ENCODE results near the gene FAM118B.
A peak's percentile ranks its signal among the peaks of the same experiment; 100 is the strongest.

DNA sequence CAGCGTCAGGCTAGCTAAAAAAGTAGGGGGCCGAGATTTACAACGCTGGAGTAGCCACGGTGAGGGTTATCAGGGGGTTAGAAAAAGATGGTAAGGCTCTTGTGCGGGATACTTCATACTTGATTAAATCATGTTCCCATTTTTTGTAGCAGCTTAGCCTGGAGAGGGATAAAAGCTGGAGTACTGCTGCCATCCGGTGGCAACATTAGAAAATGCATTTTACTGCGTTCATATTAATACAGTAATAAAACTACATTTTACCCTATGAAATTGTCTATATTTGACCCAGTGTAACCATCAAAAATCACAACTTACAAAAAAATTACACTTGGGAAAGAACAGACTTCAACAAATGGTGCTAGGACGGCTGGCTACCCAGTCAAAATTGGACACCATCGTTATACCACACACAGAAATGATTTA lies 17.4 kb upstream of the FAM118B start:
- TF ChIP-seq, protein P1, sequence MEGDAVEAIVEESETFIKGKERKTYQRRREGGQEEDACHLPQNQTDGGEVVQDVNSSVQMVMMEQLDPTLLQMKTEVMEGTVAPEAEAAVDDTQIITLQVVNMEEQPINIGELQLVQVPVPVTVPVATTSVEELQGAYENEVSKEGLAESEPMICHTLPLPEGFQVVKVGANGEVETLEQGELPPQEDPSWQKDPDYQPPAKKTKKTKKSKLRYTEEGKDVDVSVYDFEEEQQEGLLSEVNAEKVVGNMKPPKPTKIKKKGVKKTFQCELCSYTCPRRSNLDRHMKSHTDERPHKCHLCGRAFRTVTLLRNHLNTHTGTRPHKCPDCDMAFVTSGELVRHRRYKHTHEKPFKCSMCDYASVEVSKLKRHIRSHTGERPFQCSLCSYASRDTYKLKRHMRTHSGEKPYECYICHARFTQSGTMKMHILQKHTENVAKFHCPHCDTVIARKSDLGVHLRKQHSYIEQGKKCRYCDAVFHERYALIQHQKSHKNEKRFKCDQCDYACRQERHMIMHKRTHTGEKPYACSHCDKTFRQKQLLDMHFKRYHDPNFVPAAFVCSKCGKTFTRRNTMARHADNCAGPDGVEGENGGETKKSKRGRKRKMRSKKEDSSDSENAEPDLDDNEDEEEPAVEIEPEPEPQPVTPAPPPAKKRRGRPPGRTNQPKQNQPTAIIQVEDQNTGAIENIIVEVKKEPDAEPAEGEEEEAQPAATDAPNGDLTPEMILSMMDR (IDR thresholded peaks at IDR 0.05) = peak in 5 of 7 experiments; percentile 47 to 78 (median 64)
- no peak for TF ChIP-seq EP300 (IDR thresholded peaks at IDR 0.05)

All from stomach (tissue), 4 donors.